ENCODE measurements around the gene CERS4.
"Not testable (repeated sequence)": the region's sequence is repeated elsewhere in the genome, so short reads cannot be mapped to it uniquely, and the experiment has no call there.

Gene CERS4

GRCh38 chr19:8269724-8270123 lies 60.6 kb downstream of the CERS4 start:
- DNase-seq, result no peak

GRCh38 chr19:8276508-8276907 lies 67.3 kb downstream of the CERS4 start:
- DNase-seq, result not testable (repeated sequence)

- not testable (repeated sequence) for DNase-seq
Measured at GRCh38 chr19:8291337-8291736, 82.2 kb downstream of the CERS4 start.

GRCh38 chr19:8302357-8302691 lies 93.2 kb downstream of the CERS4 start:
- peak; percentile 21 for DNase-seq

- peak; percentile 26 for DNase-seq
Measured at GRCh38 chr19:8302734-8303133, 93.6 kb downstream of the CERS4 start.

GRCh38 chr19:8304841-8305621 lies 95.9 kb downstream of the CERS4 start:
- DNase-seq, result peak; percentile 37

GRCh38 chr19:8305798-8306197 lies 96.6 kb downstream of the CERS4 start:
- peak; percentile 25 for DNase-seq

- DNase-seq, result peak; percentile 29
Measured at GRCh38 chr19:8306235-8307054, 97.3 kb downstream of the CERS4 start.

- DNase-seq, result no peak
Measured at GRCh38 chr19:8307400-8307964, 98.3 kb downstream of the CERS4 start.

GRCh38 chr19:8307965-8308866 lies 99.0 kb downstream of the CERS4 start, which contains the start of gene CD320:
CD320 (minus strand) TSS chr19:8308358; CDS start chr19:8308290, 68 bp downstream.
- peak; percentile 93 for DNase-seq

GRCh38 chr19:8308891-8309291 lies 99.7 kb downstream of the CERS4 start:
- DNase-seq, result peak; percentile 24

- DNase-seq, result peak; percentile 27
Measured at GRCh38 chr19:8310342-8311055, 101.3 kb downstream of the CERS4 start.

- peak; percentile 26 for DNase-seq
Measured at GRCh38 chr19:8311461-8312260, 102.5 kb downstream of the CERS4 start.
